Choroid plexus epithelial cell (primary cell): Measurements from ENCODE around the gene GLOD4.
"Not testable (repeated sequence)": the region's sequence is repeated elsewhere in the genome, so short reads cannot be mapped to it uniquely, and the experiment has no call there.

ENCODE experiments used
- DNase-seq: peaks from one replicate; pipeline ENCODE4 v3.0.0-alpha.2; 2010; ENCODE audit warnings: low read depth
- H3K4me3 ChIP-seq: 2 replicates; pipeline ENCODE4 v1.5.1; 2011; ENCODE audit warnings: low read depth, mild to moderate bottlenecking, control low read depth, low read length, moderate library complexity
- TF ChIP-seq, protein P1 (sequence below): conservative IDR thresholded peaks from 2 replicates; pipeline ENCODE4 v1.5.1; 2011; ENCODE audit warnings: low read depth, mild to moderate bottlenecking, control low read depth, inconsistent platforms, low read length, moderate library complexity

GLOD4 gene

DNA sequence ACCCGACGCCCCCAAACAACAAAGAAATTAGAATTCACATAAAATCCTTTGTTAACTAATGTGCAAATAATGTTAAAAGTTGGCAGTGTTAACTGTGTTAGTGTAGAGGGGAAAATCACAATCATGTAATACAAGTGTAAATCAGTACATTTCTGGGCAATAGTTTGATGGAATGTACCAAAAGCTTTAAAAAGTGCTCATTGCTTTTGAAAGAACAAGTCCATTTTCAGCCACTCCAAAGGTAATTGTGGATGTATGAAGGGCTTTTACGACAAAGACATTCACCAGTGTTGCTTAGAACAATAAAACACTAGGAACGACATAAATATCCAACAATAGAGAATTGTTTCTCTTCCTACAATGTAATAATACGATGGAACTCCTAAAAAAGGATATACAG lies 9.1 kb downstream of the GLOD4 start:
- no peak for DNase-seq
- H3K4me3 ChIP-seq = no peak overlapping the region
- TF ChIP-seq, protein P1, sequence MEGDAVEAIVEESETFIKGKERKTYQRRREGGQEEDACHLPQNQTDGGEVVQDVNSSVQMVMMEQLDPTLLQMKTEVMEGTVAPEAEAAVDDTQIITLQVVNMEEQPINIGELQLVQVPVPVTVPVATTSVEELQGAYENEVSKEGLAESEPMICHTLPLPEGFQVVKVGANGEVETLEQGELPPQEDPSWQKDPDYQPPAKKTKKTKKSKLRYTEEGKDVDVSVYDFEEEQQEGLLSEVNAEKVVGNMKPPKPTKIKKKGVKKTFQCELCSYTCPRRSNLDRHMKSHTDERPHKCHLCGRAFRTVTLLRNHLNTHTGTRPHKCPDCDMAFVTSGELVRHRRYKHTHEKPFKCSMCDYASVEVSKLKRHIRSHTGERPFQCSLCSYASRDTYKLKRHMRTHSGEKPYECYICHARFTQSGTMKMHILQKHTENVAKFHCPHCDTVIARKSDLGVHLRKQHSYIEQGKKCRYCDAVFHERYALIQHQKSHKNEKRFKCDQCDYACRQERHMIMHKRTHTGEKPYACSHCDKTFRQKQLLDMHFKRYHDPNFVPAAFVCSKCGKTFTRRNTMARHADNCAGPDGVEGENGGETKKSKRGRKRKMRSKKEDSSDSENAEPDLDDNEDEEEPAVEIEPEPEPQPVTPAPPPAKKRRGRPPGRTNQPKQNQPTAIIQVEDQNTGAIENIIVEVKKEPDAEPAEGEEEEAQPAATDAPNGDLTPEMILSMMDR = no peak

DNA sequence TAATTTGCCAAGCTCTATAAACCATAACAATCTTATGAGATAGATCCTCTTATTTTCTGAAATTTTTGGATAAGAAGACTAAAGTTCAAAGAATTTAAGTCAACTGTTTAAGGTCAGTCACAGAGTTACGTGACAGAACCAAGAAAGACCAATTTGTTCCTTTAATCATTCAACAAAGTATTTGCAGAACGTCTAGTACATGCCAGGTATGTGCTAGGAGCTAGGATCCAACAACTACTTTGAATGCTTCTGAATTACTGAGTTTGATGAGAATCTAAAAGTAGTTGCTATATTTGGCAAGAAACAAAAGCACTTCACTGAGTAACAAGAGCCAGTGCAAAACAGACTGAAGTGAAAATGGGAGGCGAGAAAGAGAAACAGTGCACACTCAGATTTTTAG lies 15.0 kb downstream of the GLOD4 start:
- DNase-seq = no peak
- TF ChIP-seq, protein P1 = no peak

GRCh38 chr17:760371-760770 lies 21.7 kb downstream of the GLOD4 start:
- H3K4me3 ChIP-seq = no peak overlapping the region
- no peak for DNase-seq
- TF ChIP-seq, protein P1 = no peak

More for the DNA sequence above, 15.0 kb downstream of the GLOD4 start:
- no peak overlapping the region for H3K4me3 ChIP-seq

DNA sequence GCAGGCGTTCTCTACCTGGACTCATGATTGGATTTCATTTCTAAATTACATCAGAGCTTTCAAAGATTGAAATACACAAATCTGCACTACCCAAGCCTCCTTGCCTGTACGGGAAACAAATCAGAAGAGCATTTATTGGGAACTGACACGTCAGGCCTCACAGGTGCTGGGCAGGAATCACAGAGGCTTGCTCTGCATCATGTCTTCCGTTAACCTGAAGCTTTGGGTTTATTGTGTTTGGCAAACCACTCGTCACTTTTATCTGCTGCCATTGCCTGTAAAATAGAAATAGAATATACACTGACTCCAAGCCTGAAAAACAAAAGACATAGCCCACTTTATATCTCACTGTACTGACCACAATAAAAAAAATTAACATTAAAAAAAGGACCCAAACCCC lies 22.1 kb downstream of the GLOD4 start:
- H3K4me3 ChIP-seq = no peak overlapping the region
- DNase-seq = no peak
- TF ChIP-seq, protein P1 = no peak

DNA sequence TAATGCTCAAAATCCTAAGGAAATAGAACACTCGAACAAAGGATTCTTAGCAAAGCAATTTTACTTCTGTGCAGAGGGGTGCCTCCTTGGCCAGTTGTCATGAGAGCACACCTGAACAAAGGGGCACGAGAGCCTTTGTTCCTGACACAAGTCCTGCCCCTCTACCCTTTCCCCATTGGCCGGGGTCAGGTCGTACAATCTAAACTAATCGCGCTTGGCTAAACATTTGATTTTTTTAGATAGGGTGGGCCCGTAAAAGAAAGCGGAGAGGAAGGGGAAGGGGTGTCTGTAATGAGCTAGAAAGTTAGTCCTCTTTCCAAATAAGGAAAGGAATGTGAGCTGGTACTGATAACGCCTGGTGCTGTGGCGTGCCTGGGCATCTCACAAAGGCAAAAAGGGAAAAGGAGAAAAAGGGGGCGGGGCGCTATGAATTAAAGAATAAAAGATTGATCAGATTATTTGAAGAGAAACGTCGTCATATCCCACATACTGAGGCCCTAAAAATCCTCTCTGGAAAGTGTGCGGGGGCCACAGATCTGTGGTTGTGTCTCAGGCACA lies 26.0 kb downstream of the GLOD4 start:
- H3K4me3 ChIP-seq, DNase-seq: not testable (repeated sequence)

- H3K4me3 ChIP-seq, DNase-seq: not testable (repeated sequence)
These were observed 26.6 kb downstream of the GLOD4 start for GRCh38 chr17:755319-755961.

- no peak for DNase-seq
- H3K4me3 ChIP-seq = no peak overlapping the region
- TF ChIP-seq, protein P1 = no peak
These were observed 28.7 kb downstream of the GLOD4 start for GRCh38 chr17:753418-753817.

DNA sequence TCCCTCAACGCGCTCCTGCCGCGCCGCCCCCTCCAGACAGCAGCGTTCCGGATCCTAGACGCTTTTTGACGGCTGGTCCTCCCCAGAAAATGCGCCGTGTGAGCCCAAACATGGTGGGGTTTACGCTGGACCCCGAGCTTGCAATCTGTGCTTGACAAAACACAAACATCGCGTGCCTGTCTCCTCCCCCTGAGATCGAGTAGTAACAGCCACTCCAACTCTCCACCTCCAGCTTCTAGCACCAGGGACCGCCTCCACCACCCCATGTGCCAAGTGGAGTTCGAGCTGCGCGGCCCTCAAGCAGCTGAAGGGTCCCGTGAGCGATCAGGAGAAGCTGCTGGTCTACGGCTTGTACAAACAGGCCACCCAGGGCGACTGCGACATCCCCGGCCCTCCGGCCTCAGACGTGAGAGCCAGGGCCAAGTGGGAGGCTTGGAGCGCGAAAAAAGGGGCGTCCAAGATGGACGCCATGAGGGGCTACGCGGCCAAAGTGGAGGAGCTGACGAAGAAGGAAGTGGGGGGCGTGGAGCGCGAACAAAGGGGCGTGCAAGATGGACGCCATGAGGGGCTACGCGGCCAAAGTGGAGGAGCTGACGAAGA lies 29.4 kb downstream of the GLOD4 start:
- TF ChIP-seq, protein P1 = no peak
- H3K4me3 ChIP-seq = peak overlapping the region; percentile 75
- DNase-seq = peak; percentile 80
